Activated CD4-positive, alpha-beta memory T cell treated with anti-CD3 and anti-CD28 coated beads for 36 hours (primary cell): ENCODE measurements around the gene CENPN. TPM values are rescaled to one million over a fixed set of nuclear protein-coding genes. Genes with fewer than 3 reads are reported as not detected.

Experiments used
- CTCF ChIA-PET: fragments of 350-600 bp; sonication (Branson Sonifier 250); formaldehyde crosslinking; loops from one replicate; lab custom pipeline; 2021; ENCODE audit warnings: antibody characterized with exemption, inconsistent platforms; lab: Charles Lee
- POLR2A ChIA-PET: fragments of 350-600 bp; sonication (Branson Sonifier 250); formaldehyde crosslinking; loops from one replicate; lab custom pipeline; 2021; ENCODE audit warnings: antibody characterized with exemption; lab: Charles Lee
- DNase-seq: peaks from one replicate; pipeline ENCODE4 v3.0.0-alpha.2; 2020
- H3K27ac Mint-ChIP-seq: one replicate; pipeline ENCODE4 v1.8.0; 2021; ENCODE audit warnings: mixed read lengths
- H3K27me3 Mint-ChIP-seq: one replicate; pipeline ENCODE4 v1.8.0; 2021; ENCODE audit warnings: mixed read lengths
- H3K36me3 Mint-ChIP-seq: one replicate; pipeline ENCODE4 v1.8.0; 2021; ENCODE audit warnings: mixed read lengths
- H3K4me1 Mint-ChIP-seq: one replicate; pipeline ENCODE4 v1.8.0; 2021; ENCODE audit warnings: low read depth, mixed read lengths
- H3K4me3 Mint-ChIP-seq: one replicate; pipeline ENCODE4 v1.8.0; 2021; ENCODE audit warnings: mild to moderate bottlenecking, mixed read lengths
- H3K9me3 Mint-ChIP-seq: one replicate; pipeline ENCODE4 v1.8.0; 2021; ENCODE audit warnings: mixed read lengths
- intact Hi-C: fragments of 100-400 bp; cut with micrococcal nuclease; formaldehyde crosslinking; loops from one replicate; pipeline ENCODE4 v1.15.1; 2023
- total RNA-seq, 2 experiments: library from RNA; stranded (reverse); gene quantifications; one replicate each; pipeline ENCODE4 v1.2.3, GENCODE V29; 2021

The CENPN gene
- total RNA-seq, result 10 to 100 TPM; 71.9 to 76.0 TPM

GRCh38 chr16:81006813-81007695 is at the start of gene CENPN, which contains the start of gene CMC2:
TSS of gene CENPN (plus strand) at chr16:81007214. CDS start at chr16:81011940, 4,726 bp downstream.
TSS of gene CMC2 (minus strand) at chr16:81006885. CDS start at chr16:80997394, 9,491 bp downstream.
- Mint-ChIP-seq H3K4me3 (peak within 1 kb of the TSS; percentile 88), H3K27me3 (no peaks in the 10 kb centered on the region), H3K9me3 (no peaks in the 10 kb centered on the region), H3K4me1 (peaks cover 41% of the 10 kb centered on the region), H3K27ac (peak within 1 kb of the TSS; percentile 98), H3K36me3 (peaks cover 25% of the 10 kb centered on the region)
- intact Hi-C loops, result loop anchor here (1.0 to 10.0 kb wide), 7 partner anchors 28 to 1648 kb away; partner anchors contain the start of genes ATMIN and GAN
- peak; percentile 98 for DNase-seq
- ChIA-PET CTCF (interaction anchor here (8.5 kb wide), 1 partner anchor 26 kb away, joined by 139 read pairs; the partner anchor contains the start of gene ATMIN), POLR2A (interaction anchor here (0.9 to 1.0 kb wide), 4 partner anchors 10 to 427 kb away, joined by 3 to 8 read pairs (median 4); partner anchors contain the start of genes ATMIN and C16orf46)

GRCh38 chr16:80958284-80958683 is 48.7 kb upstream of the CENPN start:
- DNase-seq, result no peak
- Mint-ChIP-seq H3K9me3 (peaks cover 62% of the 10 kb centered on the region), H3K27me3 (no peaks in the 10 kb centered on the region), H3K4me1 (no peaks in the 10 kb centered on the region), H3K36me3 (peaks cover 51% of the 10 kb centered on the region), H3K27ac (no peak overlapping the region), H3K4me3 (no peak overlapping the region)
- POLR2A ChIA-PET, result interaction anchor here (0.6 kb wide), 1 partner anchor 678 kb away, joined by 3 read pairs; no protein-coding TSS in a partner anchor
- intact Hi-C loops, result no loop called here
- CTCF ChIA-PET, result no interaction called here

DNA sequence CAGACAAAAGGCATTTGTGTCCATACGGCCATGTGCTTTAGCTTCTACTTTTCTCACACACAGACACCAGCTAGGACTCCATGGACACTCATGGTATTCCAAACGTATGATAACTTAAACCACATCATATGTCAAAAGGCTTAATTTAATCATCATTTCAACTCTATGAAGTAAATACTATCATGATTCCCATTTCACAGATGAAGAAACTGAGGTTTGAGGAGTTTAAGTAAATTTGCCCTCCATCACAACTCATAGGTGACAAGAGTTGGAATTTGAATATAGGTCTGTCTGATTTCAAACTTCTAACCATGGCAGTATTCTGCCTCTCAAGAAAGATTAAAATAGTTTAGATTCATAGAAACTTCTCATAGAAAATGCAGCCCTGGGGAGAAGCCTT is 44.1 kb upstream of the CENPN start:
- no peak overlapping the region for H3K4me3 Mint-ChIP-seq
- H3K27ac Mint-ChIP-seq, result no peak overlapping the region
- H3K9me3 Mint-ChIP-seq, result peaks cover 39% of the 10 kb centered on the region
- ChIA-PET POLR2A (no interaction called here), CTCF (no interaction called here)
- intact Hi-C loops, result no loop called here
- peaks cover 28% of the 10 kb centered on the region for H3K36me3 Mint-ChIP-seq
- no peaks in the 10 kb centered on the region for H3K27me3 Mint-ChIP-seq
- no peak for DNase-seq
- H3K4me1 Mint-ChIP-seq, result peaks cover 5% of the 10 kb centered on the region

DNA sequence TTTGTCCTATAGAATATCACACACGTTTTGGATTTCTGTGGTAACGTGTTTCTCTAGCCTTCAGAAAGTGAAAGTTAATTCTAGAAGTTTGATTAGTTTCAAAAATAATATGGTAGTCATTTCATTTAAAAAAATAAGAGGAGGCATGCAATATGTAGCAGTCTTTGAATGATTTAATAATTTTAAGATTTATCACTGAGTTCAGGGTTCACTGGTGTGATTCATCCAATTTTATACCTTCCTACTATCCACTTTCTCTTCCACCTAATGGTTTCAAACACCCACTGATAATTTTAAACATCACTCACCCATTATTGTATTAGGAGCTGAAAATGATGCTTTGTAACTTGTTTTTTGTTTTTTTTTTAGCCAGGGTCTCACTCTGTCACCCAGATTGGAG is 42.7 kb upstream of the CENPN start:
- Mint-ChIP-seq H3K4me3 (no peak overlapping the region), H3K36me3 (peaks cover 28% of the 10 kb centered on the region), H3K4me1 (peaks cover 8% of the 10 kb centered on the region), H3K9me3 (peaks cover 25% of the 10 kb centered on the region), H3K27me3 (no peaks in the 10 kb centered on the region), H3K27ac (no peak overlapping the region)
- ChIA-PET CTCF (no interaction called here), POLR2A (no interaction called here)
- intact Hi-C loops, result no loop called here
- DNase-seq, result no peak

DNA sequence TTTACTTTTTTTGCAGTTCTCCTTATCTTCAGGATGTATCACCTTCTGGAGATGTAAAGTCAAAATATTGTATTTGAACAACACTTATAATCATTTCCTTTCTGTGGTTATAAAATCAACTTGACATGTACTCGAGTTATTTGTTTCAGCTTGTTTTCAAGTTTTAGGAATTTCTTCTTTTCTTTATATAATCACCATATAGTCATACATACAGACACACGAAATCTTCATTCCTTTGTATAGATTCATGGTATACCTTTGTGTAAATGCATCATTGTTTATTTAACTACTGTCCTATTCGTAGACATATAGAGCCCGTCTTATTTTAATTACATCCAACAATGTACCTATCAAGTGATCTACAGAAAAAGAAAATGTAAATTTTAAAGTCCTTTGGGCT is 40.4 kb upstream of the CENPN start:
- Mint-ChIP-seq H3K4me3 (no peak overlapping the region), H3K36me3 (peaks cover 16% of the 10 kb centered on the region), H3K4me1 (peaks cover 8% of the 10 kb centered on the region), H3K9me3 (peaks cover 2% of the 10 kb centered on the region), H3K27me3 (no peaks in the 10 kb centered on the region), H3K27ac (no peak overlapping the region)
- intact Hi-C loops, result no loop called here
- POLR2A ChIA-PET, result no interaction called here
- CTCF ChIA-PET, result interaction anchor here (0.6 to 1.4 kb wide), 2 partner anchors 10 to 39 kb away, joined by 3 to 7 read pairs; no protein-coding TSS in a partner anchor
- DNase-seq, result no peak

- no peaks in the 10 kb centered on the region for H3K9me3 Mint-ChIP-seq
- ChIA-PET POLR2A (no interaction called here), CTCF (no interaction called here)
- H3K27ac Mint-ChIP-seq, result no peak overlapping the region
- peaks cover 15% of the 10 kb centered on the region for H3K4me1 Mint-ChIP-seq
- DNase-seq, result no peak
- H3K36me3 Mint-ChIP-seq, result peaks cover 18% of the 10 kb centered on the region
- intact Hi-C loops, result no loop called here
- H3K4me3 Mint-ChIP-seq, result no peak overlapping the region
- no peaks in the 10 kb centered on the region for H3K27me3 Mint-ChIP-seq
These were observed 38.5 kb upstream of the CENPN start for GRCh38 chr16:80968386-80969113.

- POLR2A ChIA-PET, result no interaction called here
- H3K9me3 Mint-ChIP-seq, result no peaks in the 10 kb centered on the region
- no peak overlapping the region for H3K4me3 Mint-ChIP-seq
- peaks cover 15% of the 10 kb centered on the region for H3K4me1 Mint-ChIP-seq
- intact Hi-C loops, result no loop called here
- H3K27ac Mint-ChIP-seq, result no peak overlapping the region
- peaks cover 20% of the 10 kb centered on the region for H3K36me3 Mint-ChIP-seq
- CTCF ChIA-PET, result no interaction called here
- no peaks in the 10 kb centered on the region for H3K27me3 Mint-ChIP-seq
- DNase-seq, result no peak
These were observed 37.9 kb upstream of the CENPN start for GRCh38 chr16:80969114-80969484.

GRCh38 chr16:80971819-80972218 is 35.2 kb upstream of the CENPN start:
- H3K27ac Mint-ChIP-seq, result no peak overlapping the region
- H3K4me3 Mint-ChIP-seq, result no peak overlapping the region
- H3K9me3 Mint-ChIP-seq, result no peaks in the 10 kb centered on the region
- DNase-seq, result peak; percentile 14
- H3K36me3 Mint-ChIP-seq, result peaks cover 34% of the 10 kb centered on the region
- no peaks in the 10 kb centered on the region for H3K27me3 Mint-ChIP-seq
- intact Hi-C loops, result no loop called here
- ChIA-PET CTCF (interaction anchor here (0.8 kb wide), 1 partner anchor 64 kb away, joined by 3 read pairs; the partner anchor contains the start of gene ATMIN), POLR2A (no interaction called here)
- peaks cover 14% of the 10 kb centered on the region for H3K4me1 Mint-ChIP-seq

DNA sequence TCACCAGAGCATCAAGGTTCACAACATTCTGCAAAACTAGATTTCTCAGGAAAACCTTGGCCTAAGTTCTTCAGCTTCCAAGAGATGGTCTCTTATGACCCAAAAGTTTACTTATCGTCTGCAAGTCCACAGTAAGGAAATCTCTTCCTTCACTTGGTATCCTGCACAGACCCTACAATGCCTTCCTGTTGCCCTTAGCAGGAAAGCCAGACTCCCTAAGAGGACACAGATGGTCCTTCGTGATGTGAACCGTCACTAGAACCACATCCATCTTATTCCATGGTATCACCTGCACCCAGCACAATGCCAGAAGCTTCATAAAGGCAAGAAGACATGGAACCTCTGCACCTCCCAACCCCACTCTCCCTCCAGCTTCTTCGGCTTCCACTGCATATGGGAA is 34.4 kb upstream of the CENPN start:
- no peak for DNase-seq
- Mint-ChIP-seq H3K4me1 (peaks cover 14% of the 10 kb centered on the region), H3K36me3 (peaks cover 37% of the 10 kb centered on the region), H3K27ac (no peak overlapping the region), H3K9me3 (no peaks in the 10 kb centered on the region), H3K4me3 (no peak overlapping the region), H3K27me3 (no peaks in the 10 kb centered on the region)
- ChIA-PET POLR2A (no interaction called here), CTCF (no interaction called here)
- intact Hi-C loops, result no loop called here

DNA sequence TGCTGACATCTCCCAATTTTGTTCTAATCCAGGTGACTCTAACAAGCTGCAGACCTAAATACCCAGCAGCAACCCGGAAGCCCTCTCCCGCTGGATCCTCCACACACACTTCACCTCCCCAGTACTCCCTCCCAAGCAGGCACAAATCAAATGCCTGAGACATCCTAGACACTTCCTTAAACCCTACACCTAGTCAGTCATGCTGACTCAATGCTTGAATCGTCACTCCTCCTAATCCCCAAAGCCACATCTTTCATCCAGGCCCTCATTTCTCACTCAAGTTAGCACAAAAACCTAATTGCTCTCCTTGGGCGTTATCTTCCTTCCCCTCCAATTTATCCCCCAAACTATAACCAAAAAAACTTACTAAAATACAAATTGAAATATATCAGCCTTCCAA is 33.0 kb upstream of the CENPN start:
- Mint-ChIP-seq H3K4me1 (peaks cover 13% of the 10 kb centered on the region), H3K27ac (no peak overlapping the region), H3K4me3 (no peak overlapping the region), H3K9me3 (no peaks in the 10 kb centered on the region), H3K27me3 (no peaks in the 10 kb centered on the region), H3K36me3 (peaks cover 36% of the 10 kb centered on the region)
- POLR2A ChIA-PET, result no interaction called here
- CTCF ChIA-PET, result interaction anchor here (0.8 to 2.4 kb wide), 5 partner anchors 14 to 50 kb away, joined by 3 to 6 read pairs (median 3); no protein-coding TSS in a partner anchor
- DNase-seq, result no peak
- intact Hi-C loops, result no loop called here

DNA sequence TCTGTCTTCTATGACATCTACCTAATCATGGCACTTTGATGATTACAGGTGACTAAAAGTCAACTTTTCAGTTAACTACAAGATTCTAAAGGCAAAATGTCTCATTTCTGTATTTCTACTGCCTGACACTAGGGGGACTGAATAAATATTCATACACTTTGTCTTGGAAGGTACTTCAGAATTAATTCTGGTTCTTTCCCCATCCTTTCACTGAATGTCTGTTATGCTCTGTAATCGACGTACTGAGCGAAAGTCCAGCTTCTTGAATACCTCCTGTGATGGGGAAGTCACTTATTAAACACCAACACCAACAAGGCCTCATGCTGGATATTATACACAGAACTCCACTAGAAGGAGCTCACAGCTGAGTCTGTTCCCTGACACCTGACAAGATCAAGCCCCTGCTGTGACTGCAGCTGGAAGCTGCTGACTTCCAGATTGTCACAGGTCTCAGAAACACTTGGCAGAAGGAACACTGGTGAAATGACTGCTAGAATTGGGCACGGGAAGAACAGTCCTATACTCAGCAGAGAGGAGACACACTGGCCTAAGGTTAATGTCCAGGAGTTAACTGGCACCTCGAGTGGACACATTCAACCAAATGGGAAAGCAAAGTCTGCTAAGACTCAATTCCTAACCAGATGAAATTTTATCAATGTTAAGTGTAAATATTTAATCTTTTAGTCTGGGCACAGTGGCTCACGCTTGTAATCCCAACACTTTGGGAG is 32.2 kb upstream of the CENPN start:
- no peak for DNase-seq
- Mint-ChIP-seq H3K27ac (no peak overlapping the region), H3K27me3 (no peaks in the 10 kb centered on the region), H3K36me3 (peaks cover 35% of the 10 kb centered on the region), H3K4me3 (no peak overlapping the region), H3K4me1 (peaks cover 11% of the 10 kb centered on the region), H3K9me3 (no peaks in the 10 kb centered on the region)
- ChIA-PET POLR2A (no interaction called here), CTCF (interaction anchor here (0.8 to 2.4 kb wide), 6 partner anchors 11 to 51 kb away, joined by 3 to 6 read pairs (median 4); no protein-coding TSS in a partner anchor)
- intact Hi-C loops, result no loop called here
